Measurements from ENCODE around the gene HOXB4. TPM values are rescaled to one million over a fixed set of nuclear protein-coding genes. Genes with fewer than 3 reads are reported as not detected.

HOXB4 gene
- total RNA-seq, 1 experiment from 2014 or later, result not detected

DNA sequence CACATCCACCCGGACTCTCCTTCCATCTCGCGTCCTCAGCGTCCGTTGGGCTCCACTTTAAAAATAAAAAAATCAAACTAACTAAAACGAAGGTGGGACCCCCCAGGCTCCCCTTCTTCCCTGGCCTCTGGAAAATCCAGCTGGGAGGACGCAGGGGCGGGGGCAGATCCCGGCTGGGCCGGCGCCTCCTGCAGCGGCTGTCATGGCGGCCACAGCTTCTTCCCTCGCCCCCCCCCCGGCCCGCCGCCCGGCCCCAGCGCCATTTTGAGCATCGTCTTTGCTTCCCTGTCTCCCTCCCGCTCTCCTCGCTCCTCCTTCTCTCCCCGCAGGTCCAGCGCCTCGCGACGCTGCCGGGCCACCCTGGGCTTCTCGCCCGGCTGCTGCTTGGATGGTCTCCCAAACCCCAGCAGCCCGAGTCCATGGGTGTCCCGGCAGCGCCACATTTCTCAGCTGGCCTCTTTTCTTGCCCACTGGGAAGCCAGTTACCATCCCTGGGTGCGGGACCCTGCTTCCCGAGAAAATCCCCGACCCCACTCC, 36.5 kb downstream of the HOXB4 start:
- no peak overlapping the region for H2BK20ac ChIP-seq (ENCODE audit: low read depth, low read length, poor library complexity, severe bottlenecking)
- Mint-ChIP-seq H3K4me3 (peak overlapping the region; percentile 56 to 78), H3K27ac (no peak overlapping the region; a peak in 1 of 7 replicates), H3K27me3 (ENCODE audit: low read depth) (peaks cover 98% of the 10 kb centered on the region), H3K4me1 (peaks cover 22 to 43% of the 10 kb centered on the region in 2 experiments), H3K36me3 (ENCODE audit: insufficient read depth in 1 of 3, low read depth in 3 of 3) (no peaks in the 10 kb centered on the region; a peak in 1 of 7 replicates), H3K9me3 (peaks cover 0 to 14% of the 10 kb centered on the region in 2 experiments; a peak in 2 of 5 replicates)
- no peak overlapping the region for H3K27ac ChIP-seq (ENCODE audit: insufficient read length, low read depth, low read length)
- peaks cover 66% of the 10 kb centered on the region for H3K27me3 ChIP-seq (ENCODE audit: insufficient read depth, low read length)
- no peak overlapping the region for H2BK120ac ChIP-seq (ENCODE audit: low read depth, low read length, poor library complexity, severe bottlenecking)
- no peak overlapping the region for H3K18ac ChIP-seq (ENCODE audit: insufficient read length, low read depth, low read length)
- no peak overlapping the region for H3T11ph ChIP-seq (ENCODE audit: low read length)
- no peak overlapping the region for H2BK12ac ChIP-seq (ENCODE audit: insufficient read length, low read depth, low read length)
- H3K9me3 ChIP-seq (ENCODE audit: control insufficient read depth, low read depth, low read length), result no peaks in the 10 kb centered on the region
- no peak overlapping the region for H4K91ac ChIP-seq (ENCODE audit: insufficient read length, low read depth, low read length)
- no peak overlapping the region; the same call in 1 of the 2 replicates for H3K14ac ChIP-seq (ENCODE audit: insufficient read depth, low read length)
- no peak overlapping the region for H3K56ac ChIP-seq (ENCODE audit: insufficient read length, low read depth, low read length)
- peak; percentile 67 for DNase-seq
- H3K79me1 ChIP-seq (ENCODE audit: insufficient read depth, low read depth, low read length, poor library complexity, severe bottlenecking), result no peaks in the 10 kb centered on the region
- no peaks in the 10 kb centered on the region for H4K20me1 ChIP-seq (ENCODE audit: control insufficient read depth, insufficient read depth, insufficient read length)
- H3K9ac ChIP-seq (ENCODE audit: extremely low read depth, insufficient read length, low read length), result no peak overlapping the region
- H3K4me2 ChIP-seq (ENCODE audit: insufficient read depth, insufficient read length, low read length), result peak overlapping the region; percentile 89
- no peak overlapping the region for H4K8ac ChIP-seq (replicated peaks; ENCODE audit: insufficient read length, low read depth, low read length)
- no peaks in the 10 kb centered on the region for H3K79me2 ChIP-seq (ENCODE audit: insufficient read depth, low read length)
- no peak overlapping the region for H2AFZ ChIP-seq (ENCODE audit: low read length)
- H3K4me1 ChIP-seq (ENCODE audit: insufficient read depth, low read length), result no peaks in the 10 kb centered on the region
- no CpG with 5 or more reads among the region's 36 CpGs for WGBS (ENCODE audit: extremely low coverage, insufficient read length, low lambda C conversion rate)
- H2AK5ac ChIP-seq (ENCODE audit: insufficient read length, low read length), result no peak overlapping the region
- TF ChIP-seq, protein P1, sequence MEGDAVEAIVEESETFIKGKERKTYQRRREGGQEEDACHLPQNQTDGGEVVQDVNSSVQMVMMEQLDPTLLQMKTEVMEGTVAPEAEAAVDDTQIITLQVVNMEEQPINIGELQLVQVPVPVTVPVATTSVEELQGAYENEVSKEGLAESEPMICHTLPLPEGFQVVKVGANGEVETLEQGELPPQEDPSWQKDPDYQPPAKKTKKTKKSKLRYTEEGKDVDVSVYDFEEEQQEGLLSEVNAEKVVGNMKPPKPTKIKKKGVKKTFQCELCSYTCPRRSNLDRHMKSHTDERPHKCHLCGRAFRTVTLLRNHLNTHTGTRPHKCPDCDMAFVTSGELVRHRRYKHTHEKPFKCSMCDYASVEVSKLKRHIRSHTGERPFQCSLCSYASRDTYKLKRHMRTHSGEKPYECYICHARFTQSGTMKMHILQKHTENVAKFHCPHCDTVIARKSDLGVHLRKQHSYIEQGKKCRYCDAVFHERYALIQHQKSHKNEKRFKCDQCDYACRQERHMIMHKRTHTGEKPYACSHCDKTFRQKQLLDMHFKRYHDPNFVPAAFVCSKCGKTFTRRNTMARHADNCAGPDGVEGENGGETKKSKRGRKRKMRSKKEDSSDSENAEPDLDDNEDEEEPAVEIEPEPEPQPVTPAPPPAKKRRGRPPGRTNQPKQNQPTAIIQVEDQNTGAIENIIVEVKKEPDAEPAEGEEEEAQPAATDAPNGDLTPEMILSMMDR (conservative IDR thresholded peaks at IDR 0.05), result no peak
- H3K23me2 ChIP-seq (ENCODE audit: insufficient read length, low read depth, low read length, poor library complexity, severe bottlenecking), result peaks cover 6% of the 10 kb centered on the region
- H4K5ac ChIP-seq (ENCODE audit: insufficient read length, low read depth, low read length), result no peak overlapping the region
- no peak overlapping the region for H2BK15ac ChIP-seq (ENCODE audit: low read depth, low read length)
- no peak overlapping the region for H3K4ac ChIP-seq (ENCODE audit: low read depth, low read length)
- H2BK5ac ChIP-seq (ENCODE audit: insufficient read length, low read length), result no peak overlapping the region
- H3K23ac ChIP-seq (ENCODE audit: insufficient read length, low read depth, low read length), result no peak overlapping the region

Data from H9 (cell line).